ENCODE results near the gene LCN6.
"Not testable (repeated sequence)": the region's sequence is repeated elsewhere in the genome, so short reads cannot be mapped to it uniquely, and the experiment has no call there.

DNA sequence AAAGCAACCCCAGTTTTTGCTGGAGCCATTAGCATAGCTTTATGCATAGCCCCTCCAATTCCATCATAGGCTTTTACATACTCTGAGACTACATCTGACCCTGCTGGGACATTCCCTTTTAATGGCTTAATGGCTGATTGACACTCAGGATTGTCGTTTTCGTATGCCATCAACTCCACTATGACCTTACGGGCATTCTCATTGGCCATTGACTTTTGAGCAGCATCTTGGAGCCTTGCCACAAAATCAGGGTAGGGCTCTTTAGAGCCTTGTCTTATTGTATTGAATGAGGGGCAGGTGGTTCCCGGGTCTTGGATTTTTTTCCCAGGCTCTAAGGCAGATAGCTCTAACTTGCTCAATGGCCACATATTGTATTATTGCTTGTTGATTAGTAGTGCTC, 38.7 kb upstream of the LCN6 start:
- TF ChIP-seq CTCF (conservative IDR thresholded peaks at IDR 0.05; ENCODE audit: low read length); EZH2phosphoT487 (IDR thresholded peaks at IDR 0.05; ENCODE audit: borderline replicate concordance): not testable (repeated sequence)

All from Loucy (cell line).